ENCODE results near the gene ARMC7. TPM values are rescaled to one million over a fixed set of nuclear protein-coding genes. Genes with fewer than 3 reads are reported as not detected.

The ARMC7 gene
- polyA plus RNA-seq, 1 donor (not counting 4 experiments of a cell fraction or from before 2014, with no cell fraction given), result 4.2 TPM

DNA sequence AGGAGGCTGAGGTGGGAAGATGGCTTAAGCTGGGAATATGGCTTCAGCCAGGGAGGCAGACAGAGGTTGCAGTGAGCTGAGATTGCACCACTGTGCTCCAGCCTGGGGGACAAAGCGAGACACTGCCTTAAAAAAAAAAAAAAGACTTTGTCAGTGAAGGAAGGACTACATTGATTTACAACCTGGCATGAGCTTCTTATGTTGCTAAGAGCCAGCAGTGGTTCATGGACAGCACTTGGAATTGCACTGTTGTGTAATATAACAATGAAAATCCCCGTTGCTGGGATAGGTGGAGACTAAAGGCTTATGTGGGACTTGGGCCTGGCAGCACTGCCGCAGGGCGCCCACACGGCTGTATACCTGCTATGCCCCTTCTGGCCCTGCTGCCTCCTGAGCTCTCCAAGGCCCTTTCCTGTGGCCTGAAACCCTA lies 36.1 kb upstream of the ARMC7 start:
- Histone ChIP-seq H3K4me1 (ENCODE audit: control insufficient read depth, extremely low read depth, insufficient read depth, low read length) (peaks cover 10% of the 10 kb centered on the region), H3K27ac (ENCODE audit: control insufficient read depth, insufficient read depth, low read length) (no peak overlapping the region), H3K9me3 (ENCODE audit: control insufficient read depth, low read depth, low read length) (no peaks in the 10 kb centered on the region), H3K27me3 (ENCODE audit: control insufficient read depth, extremely low read depth, insufficient read depth, low read length) (no peaks in the 10 kb centered on the region), H3K4me2 (ENCODE audit: control insufficient read depth, extremely low read depth, insufficient read depth, low read depth, low read length) (no peak overlapping the region), H3K9ac (ENCODE audit: control insufficient read depth, extremely low read depth, insufficient read depth, low read length) (no peak overlapping the region), H3K36me3 (ENCODE audit: control insufficient read depth in 2 of 2, extremely low read depth in 1 of 2, insufficient read depth in 2 of 2, low read length in 2 of 2) (no peaks in the 10 kb centered on the region), H4K20me1 (ENCODE audit: control insufficient read depth, extremely low read depth, insufficient read depth, low read length) (no peaks in the 10 kb centered on the region), H2AFZ (ENCODE audit: control insufficient read depth, low read length) (no peak overlapping the region), H3K4me3 (ENCODE audit: control insufficient read depth in 2 of 3, extremely low read depth in 1 of 3, insufficient read depth in 2 of 3, low read depth in 1 of 3, low read length in 3 of 3) (no peak overlapping the region), H3K9me1 (ENCODE audit: control insufficient read depth, extremely low read depth, insufficient read depth, low read length) (no peaks in the 10 kb centered on the region), H3K79me2 (ENCODE audit: control insufficient read depth, insufficient read depth, low read length) (no peaks in the 10 kb centered on the region)
- DNase-seq (ENCODE audit: low read depth, low spot score) (no peak), FAIRE-seq (no peak)
- TF ChIP-seq, protein P1, sequence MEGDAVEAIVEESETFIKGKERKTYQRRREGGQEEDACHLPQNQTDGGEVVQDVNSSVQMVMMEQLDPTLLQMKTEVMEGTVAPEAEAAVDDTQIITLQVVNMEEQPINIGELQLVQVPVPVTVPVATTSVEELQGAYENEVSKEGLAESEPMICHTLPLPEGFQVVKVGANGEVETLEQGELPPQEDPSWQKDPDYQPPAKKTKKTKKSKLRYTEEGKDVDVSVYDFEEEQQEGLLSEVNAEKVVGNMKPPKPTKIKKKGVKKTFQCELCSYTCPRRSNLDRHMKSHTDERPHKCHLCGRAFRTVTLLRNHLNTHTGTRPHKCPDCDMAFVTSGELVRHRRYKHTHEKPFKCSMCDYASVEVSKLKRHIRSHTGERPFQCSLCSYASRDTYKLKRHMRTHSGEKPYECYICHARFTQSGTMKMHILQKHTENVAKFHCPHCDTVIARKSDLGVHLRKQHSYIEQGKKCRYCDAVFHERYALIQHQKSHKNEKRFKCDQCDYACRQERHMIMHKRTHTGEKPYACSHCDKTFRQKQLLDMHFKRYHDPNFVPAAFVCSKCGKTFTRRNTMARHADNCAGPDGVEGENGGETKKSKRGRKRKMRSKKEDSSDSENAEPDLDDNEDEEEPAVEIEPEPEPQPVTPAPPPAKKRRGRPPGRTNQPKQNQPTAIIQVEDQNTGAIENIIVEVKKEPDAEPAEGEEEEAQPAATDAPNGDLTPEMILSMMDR (optimal IDR thresholded peaks at IDR 0.05 in 1 of 3, IDR thresholded peaks at IDR 0.05 in 1 of 3, conservative IDR thresholded peaks at IDR 0.05 in 1 of 3; ENCODE audit: extremely low read depth in 1 of 3, insufficient read depth in 2 of 3, low read length in 3 of 3), result no peak
- no peak for TF ChIP-seq EZH2 (IDR thresholded peaks at IDR 0.05; ENCODE audit: low read length)
- dilution Hi-C loops (cut with MboI; ENCODE audit: extremely low pct_ligation_motif_present, low sequenced_read_pairs), result no loop called here

DNA sequence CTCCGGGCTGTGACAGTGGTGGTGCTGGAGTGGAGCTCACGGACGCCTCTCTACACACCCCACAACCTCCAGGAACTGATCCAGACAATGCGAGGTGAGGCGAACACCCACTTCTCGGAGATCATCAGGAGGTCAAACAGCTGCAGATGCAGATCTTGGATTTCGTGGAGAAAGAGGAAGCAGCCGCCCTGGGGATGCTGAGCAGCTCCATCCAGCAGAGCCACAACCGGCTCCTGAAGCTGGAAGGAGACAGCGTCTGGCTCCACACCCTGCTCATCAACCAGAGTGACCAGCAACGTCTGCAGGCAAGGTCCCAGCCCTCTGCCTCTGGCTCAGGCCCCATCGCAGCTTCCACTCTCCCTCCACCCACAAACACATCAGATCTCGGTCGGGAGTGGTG lies 35.2 kb upstream of the ARMC7 start:
- FAIRE-seq (no peak), DNase-seq (ENCODE audit: low read depth, low spot score) (no peak)
- TF ChIP-seq, protein P1 (optimal IDR thresholded peaks at IDR 0.05 in 1 of 3, IDR thresholded peaks at IDR 0.05 in 1 of 3, conservative IDR thresholded peaks at IDR 0.05 in 1 of 3; ENCODE audit: extremely low read depth in 1 of 3, insufficient read depth in 2 of 3, low read length in 3 of 3), result no peak
- no peak for TF ChIP-seq EZH2 (IDR thresholded peaks at IDR 0.05; ENCODE audit: low read length)
- Histone ChIP-seq H3K9ac (ENCODE audit: control insufficient read depth, extremely low read depth, insufficient read depth, low read length) (no peak overlapping the region), H4K20me1 (ENCODE audit: control insufficient read depth, extremely low read depth, insufficient read depth, low read length) (no peaks in the 10 kb centered on the region), H3K4me1 (ENCODE audit: control insufficient read depth, extremely low read depth, insufficient read depth, low read length) (peaks cover 19% of the 10 kb centered on the region), H3K79me2 (ENCODE audit: control insufficient read depth, insufficient read depth, low read length) (no peaks in the 10 kb centered on the region), H2AFZ (ENCODE audit: control insufficient read depth, low read length) (no peak overlapping the region), H3K4me2 (ENCODE audit: control insufficient read depth, extremely low read depth, insufficient read depth, low read depth, low read length) (no peak overlapping the region), H3K36me3 (ENCODE audit: control insufficient read depth in 2 of 2, extremely low read depth in 1 of 2, insufficient read depth in 2 of 2, low read length in 2 of 2) (no peaks in the 10 kb centered on the region), H3K9me3 (ENCODE audit: control insufficient read depth, low read depth, low read length) (no peaks in the 10 kb centered on the region), H3K27me3 (ENCODE audit: control insufficient read depth, extremely low read depth, insufficient read depth, low read length) (no peaks in the 10 kb centered on the region), H3K27ac (ENCODE audit: control insufficient read depth, insufficient read depth, low read length) (no peak overlapping the region), H3K4me3 (ENCODE audit: control insufficient read depth in 2 of 3, extremely low read depth in 1 of 3, insufficient read depth in 2 of 3, low read depth in 1 of 3, low read length in 3 of 3) (no peak overlapping the region), H3K9me1 (ENCODE audit: control insufficient read depth, extremely low read depth, insufficient read depth, low read length) (no peaks in the 10 kb centered on the region)
- dilution Hi-C loops (cut with MboI; ENCODE audit: extremely low pct_ligation_motif_present, low sequenced_read_pairs), result no loop called here
